ENCODE data around the gene HES1. TPM values are rescaled to one million over a fixed set of nuclear protein-coding genes. Genes with fewer than 3 reads are reported as not detected.

The HES1 gene
- total RNA-seq, 6 experiments from 2014 or later = 12.9 to 40.3 (median 23.4) TPM

- Histone ChIP-seq H3K4me3 (peak overlapping the region; percentile 40 to 46 (median 40)), H3K27ac (peak overlapping the region; percentile 70 to 83 (median 80)), H3K36me3 (no peaks in the 10 kb centered on the region), H3K27me3 (no peaks in the 10 kb centered on the region), H3K4me1 (peaks cover 0 to 37% (median 12%) of the 10 kb centered on the region in 4 donors), H3K9me3 (no peaks in the 10 kb centered on the region)
- ATAC-seq = no peak
- peak; percentile 1 for TF ChIP-seq POLR2A (IDR thresholded peaks at IDR 0.05)
- TF ChIP-seq CTCF (IDR thresholded peaks at IDR 0.05) = no peak
- no peak for DNase-seq
- 39% methylated on average over 1 of the region's 2 CpGs for WGBS (ENCODE audit: insufficient coverage, low coverage, low lambda C conversion rate, missing lambda C conversion rate)
- intact Hi-C loops (cut with DNase I) = loop anchor here (5.0 to 10.0 kb wide), 3 partner anchors 43 to 345 kb away; no protein-coding TSS in a partner anchor
Measured at GRCh38 chr3:194130188-194130587, 5.8 kb upstream of the HES1 start.

DNA sequence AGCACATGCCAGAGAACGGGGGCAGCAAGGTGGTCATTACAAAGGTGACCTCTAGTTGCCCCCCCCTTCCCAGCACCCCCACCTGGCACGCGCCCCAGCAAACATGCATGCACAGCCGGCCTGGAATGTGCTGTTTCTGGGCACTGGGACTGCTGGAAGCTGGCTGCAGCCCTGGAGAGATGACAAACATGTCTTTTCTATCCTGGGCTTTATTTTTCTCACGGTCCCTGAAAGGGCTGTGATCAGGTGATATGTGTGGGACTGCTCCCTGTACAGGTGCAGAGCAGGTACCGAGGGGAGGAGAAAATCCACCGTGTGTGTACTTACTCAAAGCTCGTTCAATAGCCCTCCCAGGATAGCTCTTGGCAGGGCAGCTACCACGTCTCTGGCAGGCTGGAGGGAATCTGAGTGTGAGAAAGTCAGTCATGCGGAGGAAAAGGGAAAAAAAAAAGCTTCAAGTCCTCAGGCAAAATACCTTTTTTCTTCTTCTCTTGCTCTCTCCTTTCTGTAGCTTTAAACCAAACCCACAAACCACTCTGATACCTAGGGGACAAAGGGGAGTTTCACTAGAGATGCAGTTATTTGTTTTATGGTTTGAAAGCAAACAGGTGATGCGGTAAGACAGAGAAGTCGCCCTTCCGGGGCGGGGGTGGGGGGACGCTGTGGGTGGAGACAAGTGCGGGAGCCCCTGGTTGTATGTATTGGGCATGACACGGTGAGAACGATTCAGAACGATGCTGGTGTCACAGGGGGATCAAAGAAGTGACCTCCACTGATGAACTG, 5.0 kb upstream of the HES1 start:
- intact Hi-C loops (cut with DNase I) = loop anchor here (5.0 to 10.0 kb wide), 3 partner anchors 44 to 346 kb away; no protein-coding TSS in a partner anchor
- DNase-seq = peak in 2 of 3 donors; percentile 55 to 59
- no peaks in the 10 kb centered on the region for H3K27me3 ChIP-seq
- WGBS (ENCODE audit: insufficient coverage, low coverage, low lambda C conversion rate, missing lambda C conversion rate) = 18% methylated on average over 16 of the region's 19 CpGs
- H3K27ac ChIP-seq = peak overlapping the region; percentile 70 to 83 (median 80)
- ATAC-seq = peak; percentile 0 to 33 (median 7)
- H3K4me1 ChIP-seq = peaks cover 0 to 39% (median 12%) of the 10 kb centered on the region in 4 donors
- H3K36me3 ChIP-seq = no peaks in the 10 kb centered on the region
- TF ChIP-seq CTCF (IDR thresholded peaks at IDR 0.05) (no peak), POLR2A (IDR thresholded peaks at IDR 0.05) (peak; percentile 59)
- no peaks in the 10 kb centered on the region for H3K9me3 ChIP-seq
- H3K4me3 ChIP-seq = peak overlapping the region; percentile 40 to 46 (median 40)

DNA sequence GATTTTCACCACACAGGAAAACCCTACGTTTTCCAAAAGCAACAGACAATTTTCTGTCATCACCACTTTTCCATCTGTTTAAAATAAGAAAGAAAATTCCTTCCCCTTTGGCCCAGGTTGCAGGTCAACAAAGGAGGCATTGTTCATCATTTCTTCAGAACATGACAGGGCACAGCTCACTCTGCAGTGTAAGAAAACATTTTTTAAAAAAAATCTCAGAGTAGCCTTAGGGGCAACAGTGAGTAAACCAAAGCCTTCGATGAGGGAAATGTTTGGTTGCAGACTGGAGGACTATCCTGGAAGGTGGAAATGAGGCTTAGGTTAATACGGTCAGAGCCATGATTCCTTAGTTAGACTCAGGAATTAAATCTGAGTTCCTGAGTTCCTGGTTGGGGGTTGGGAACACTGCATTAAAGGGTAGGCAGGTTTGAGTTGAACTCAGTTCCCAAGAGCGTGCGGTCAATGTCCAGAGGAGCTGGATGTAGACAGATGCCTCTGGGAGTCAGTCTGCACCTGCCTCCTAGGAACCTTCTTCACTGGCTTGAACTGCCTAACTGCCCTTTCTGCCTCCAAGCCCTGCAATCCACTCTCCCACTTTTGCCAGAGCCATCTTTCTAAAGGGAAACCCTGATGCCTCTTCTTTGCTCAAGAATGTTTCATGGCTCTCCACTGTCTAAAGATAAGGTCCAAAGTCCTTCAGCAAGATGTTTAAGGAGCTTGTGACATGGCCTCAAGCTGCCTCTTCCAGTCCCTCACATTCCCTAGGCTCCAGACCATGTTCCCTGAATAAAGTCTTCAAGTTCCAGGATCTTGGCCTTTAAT, 3.3 kb upstream of the HES1 start:
- intact Hi-C loops (cut with DNase I) = loop anchor here (5.0 to 10.0 kb wide), 3 partner anchors 45 to 348 kb away; no protein-coding TSS in a partner anchor
- H3K4me3 ChIP-seq = no peak overlapping the region
- H3K4me1 ChIP-seq = peaks cover 0 to 39% (median 12%) of the 10 kb centered on the region in 4 donors
- no peaks in the 10 kb centered on the region for H3K27me3 ChIP-seq
- no peak for TF ChIP-seq POLR2A (IDR thresholded peaks at IDR 0.05)
- TF ChIP-seq CTCF (IDR thresholded peaks at IDR 0.05) = no peak
- ATAC-seq = no peak
- DNase-seq = no peak
- H3K36me3 ChIP-seq = no peaks in the 10 kb centered on the region
- H3K9me3 ChIP-seq = no peaks in the 10 kb centered on the region
- peak overlapping the region in 1 of 3 donors; percentile 93 for H3K27ac ChIP-seq
- WGBS (ENCODE audit: insufficient coverage, low coverage, low lambda C conversion rate, missing lambda C conversion rate) = 79% methylated on average over 5 of the region's 5 CpGs

GRCh38 chr3:194133661-194134230, 2.2 kb upstream of the HES1 start:
- Histone ChIP-seq H3K36me3 (no peaks in the 10 kb centered on the region), H3K4me3 (peak overlapping the region; percentile 8 to 66 (median 44)), H3K27ac (peak overlapping the region; percentile 76 to 93 (median 77)), H3K9me3 (no peaks in the 10 kb centered on the region), H3K27me3 (no peaks in the 10 kb centered on the region), H3K4me1 (peaks cover 0 to 48% (median 15%) of the 10 kb centered on the region in 4 donors)
- TF ChIP-seq POLR2A (IDR thresholded peaks at IDR 0.05) = peak; percentile 36
- no peak for TF ChIP-seq CTCF (IDR thresholded peaks at IDR 0.05)
- intact Hi-C loops (cut with DNase I) = loop anchor here (5.0 to 10.0 kb wide), 3 partner anchors 46 to 349 kb away; no protein-coding TSS in a partner anchor
- 5% methylated on average over 12 of the region's 41 CpGs for WGBS (ENCODE audit: insufficient coverage, low coverage, low lambda C conversion rate, missing lambda C conversion rate)
- no peak for ATAC-seq
- peak; percentile 69 to 76 (median 73) for DNase-seq

Measured in right lobe of liver (tissue), 6 donors.